ENCODE data around the gene UBTD1. TPM values are rescaled to one million over a fixed set of nuclear protein-coding genes. Genes with fewer than 3 reads are reported as not detected.

The UBTD1 gene
- total and polyA plus RNA-seq, 4 donors: 26.3 to 70.4 (median 42.9) TPM

DNA sequence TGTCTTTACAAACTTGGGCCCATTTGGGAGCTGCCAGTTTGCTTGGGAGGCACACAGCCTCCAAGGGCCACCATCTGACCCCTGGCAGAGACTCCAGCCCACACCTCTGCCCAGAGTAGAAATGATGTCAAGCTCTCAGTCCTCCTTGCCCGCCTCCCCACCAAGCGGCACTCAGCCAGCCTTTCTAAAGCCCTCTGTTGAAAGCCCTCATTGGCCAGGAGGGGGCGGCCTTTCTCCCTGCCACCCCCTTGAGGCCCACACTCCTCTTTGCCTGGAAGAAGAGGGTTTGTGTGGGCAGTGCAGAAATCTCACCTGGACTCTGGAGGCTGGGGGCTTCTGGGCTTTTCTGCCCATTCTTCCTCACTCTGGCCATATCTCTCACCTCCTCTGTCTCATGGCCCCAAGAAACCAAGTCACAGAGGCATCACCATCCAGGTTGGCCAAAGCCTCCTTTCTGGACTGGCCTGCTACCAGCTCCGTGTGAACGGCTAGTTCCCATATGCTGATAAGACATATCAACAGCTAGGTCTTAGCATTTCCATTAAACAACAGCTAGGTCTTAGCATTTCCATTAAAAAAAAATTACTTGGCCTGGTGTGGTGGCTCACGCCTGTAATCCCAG lies 36.1 kb downstream of the UBTD1 start:
- Histone ChIP-seq H3K9ac (ENCODE audit: insufficient read depth in 1 of 2, low read length in 2 of 2) (no peak overlapping the region), H3K36me3 (ENCODE audit: control insufficient read depth in 4 of 4, insufficient read depth in 4 of 4, low read length in 4 of 4) (no peaks in the 10 kb centered on the region), H3K27ac (ENCODE audit: low read depth in 1 of 2, low read length in 1 of 2) (no peak overlapping the region), H3K4me1 (ENCODE audit: control insufficient read depth in 5 of 5, insufficient read depth in 5 of 5, low read length in 5 of 5) (peaks cover 0 to 11% (median 4%) of the 10 kb centered on the region in 5 donors), H3K4me3 (no peak overlapping the region), H3K27me3 (ENCODE audit: control insufficient read depth in 3 of 3, insufficient read depth in 3 of 3, low read length in 2 of 3) (no peaks in the 10 kb centered on the region), H3K9me3 (ENCODE audit: control insufficient read depth in 4 of 4, insufficient read depth in 3 of 4, low read length in 3 of 4) (no peaks in the 10 kb centered on the region)
- TF ChIP-seq, protein P1, sequence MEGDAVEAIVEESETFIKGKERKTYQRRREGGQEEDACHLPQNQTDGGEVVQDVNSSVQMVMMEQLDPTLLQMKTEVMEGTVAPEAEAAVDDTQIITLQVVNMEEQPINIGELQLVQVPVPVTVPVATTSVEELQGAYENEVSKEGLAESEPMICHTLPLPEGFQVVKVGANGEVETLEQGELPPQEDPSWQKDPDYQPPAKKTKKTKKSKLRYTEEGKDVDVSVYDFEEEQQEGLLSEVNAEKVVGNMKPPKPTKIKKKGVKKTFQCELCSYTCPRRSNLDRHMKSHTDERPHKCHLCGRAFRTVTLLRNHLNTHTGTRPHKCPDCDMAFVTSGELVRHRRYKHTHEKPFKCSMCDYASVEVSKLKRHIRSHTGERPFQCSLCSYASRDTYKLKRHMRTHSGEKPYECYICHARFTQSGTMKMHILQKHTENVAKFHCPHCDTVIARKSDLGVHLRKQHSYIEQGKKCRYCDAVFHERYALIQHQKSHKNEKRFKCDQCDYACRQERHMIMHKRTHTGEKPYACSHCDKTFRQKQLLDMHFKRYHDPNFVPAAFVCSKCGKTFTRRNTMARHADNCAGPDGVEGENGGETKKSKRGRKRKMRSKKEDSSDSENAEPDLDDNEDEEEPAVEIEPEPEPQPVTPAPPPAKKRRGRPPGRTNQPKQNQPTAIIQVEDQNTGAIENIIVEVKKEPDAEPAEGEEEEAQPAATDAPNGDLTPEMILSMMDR (IDR thresholded peaks at IDR 0.05; ENCODE audit: control extremely low read depth, extremely low read depth): no peak
- ATAC-seq (ENCODE audit: insufficient read depth, low FRiP score) (no peak), DNase-seq (no peak)
- WGBS, 2 donors: 82% methylated on average over 6 of the region's 6 CpGs

DNA sequence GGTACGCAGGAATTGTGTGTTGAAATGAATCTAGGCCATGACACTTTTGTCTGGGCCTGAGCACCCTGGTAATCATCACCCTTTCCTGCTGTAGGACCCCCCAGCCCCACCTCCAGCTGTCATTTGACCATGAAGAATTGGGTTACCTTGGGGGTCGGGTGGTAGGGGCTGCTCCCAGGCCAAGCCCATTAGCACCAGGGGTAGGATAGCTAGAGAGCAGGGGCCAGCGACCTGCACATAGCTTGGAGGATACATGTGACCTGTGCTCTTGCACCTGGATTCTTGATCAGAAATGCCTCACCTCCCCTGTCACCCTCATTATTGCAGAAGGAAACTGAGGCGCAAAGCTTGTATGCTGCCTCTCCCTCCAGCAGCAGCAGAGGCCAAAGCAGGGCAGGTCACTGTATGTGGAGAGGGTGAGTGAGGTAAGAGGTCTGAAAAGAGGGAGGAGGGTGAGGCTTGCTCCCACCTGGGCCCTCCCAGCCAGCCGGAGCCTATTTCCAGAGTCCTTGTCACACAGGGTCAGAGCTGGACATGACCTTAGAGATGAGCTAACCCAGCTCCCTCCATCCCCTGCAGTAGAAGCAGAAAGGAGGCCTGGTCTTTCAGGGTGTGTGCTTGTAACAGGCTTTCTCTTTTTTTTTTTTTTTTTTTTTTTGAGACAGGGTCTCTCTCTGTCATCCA lies 38.6 kb downstream of the UBTD1 start:
- H3K4me1 ChIP-seq (ENCODE audit: control insufficient read depth in 5 of 5, insufficient read depth in 5 of 5, low read length in 5 of 5): peaks cover 2 to 20% (median 12%) of the 10 kb centered on the region in 5 donors
- DNase-seq (no peak), ATAC-seq (ENCODE audit: insufficient read depth, low FRiP score) (no peak)
- H3K4me3 ChIP-seq: no peak overlapping the region
- H3K27me3 ChIP-seq (ENCODE audit: control insufficient read depth in 3 of 3, insufficient read depth in 3 of 3, low read length in 2 of 3): no peaks in the 10 kb centered on the region
- WGBS, 2 donors: 89 to 90% methylated on average over 5 of the region's 5 CpGs
- H3K9ac ChIP-seq (ENCODE audit: insufficient read depth in 1 of 2, low read length in 2 of 2): no peak overlapping the region
- H3K27ac ChIP-seq (ENCODE audit: low read depth in 1 of 2, low read length in 1 of 2): no peak overlapping the region
- TF ChIP-seq, protein P1 (IDR thresholded peaks at IDR 0.05; ENCODE audit: control extremely low read depth, extremely low read depth): no peak
- H3K36me3 ChIP-seq (ENCODE audit: control insufficient read depth in 4 of 4, insufficient read depth in 4 of 4, low read length in 4 of 4): no peaks in the 10 kb centered on the region
- no peaks in the 10 kb centered on the region for H3K9me3 ChIP-seq (ENCODE audit: control insufficient read depth in 4 of 4, insufficient read depth in 3 of 4, low read length in 3 of 4)

DNA sequence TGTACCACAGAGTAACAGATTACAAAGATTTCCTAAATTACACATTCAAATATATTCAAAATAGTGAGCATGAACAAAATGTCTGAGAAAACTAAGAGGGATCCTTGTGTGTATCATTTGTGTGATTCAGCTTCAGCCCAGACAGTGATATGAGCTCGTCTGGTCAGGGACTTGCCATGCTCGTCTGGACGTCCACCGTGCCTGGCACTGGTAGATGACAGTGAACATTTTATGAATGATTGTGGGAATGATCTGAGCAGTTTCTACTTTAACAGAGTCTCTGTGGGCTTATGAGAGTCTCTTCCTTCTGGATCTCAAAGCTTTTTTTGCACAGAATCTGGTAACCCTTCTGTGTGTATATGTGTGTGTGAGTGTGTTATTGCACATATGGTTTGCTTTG lies 39.7 kb downstream of the UBTD1 start:
- H3K4me1 ChIP-seq (ENCODE audit: control insufficient read depth in 5 of 5, insufficient read depth in 5 of 5, low read length in 5 of 5): peaks cover 2 to 24% (median 20%) of the 10 kb centered on the region in 5 donors
- H3K9ac ChIP-seq (ENCODE audit: insufficient read depth in 1 of 2, low read length in 2 of 2): no peak overlapping the region
- no peak overlapping the region for H3K4me3 ChIP-seq
- no peaks in the 10 kb centered on the region for H3K9me3 ChIP-seq (ENCODE audit: control insufficient read depth in 4 of 4, insufficient read depth in 3 of 4, low read length in 3 of 4)
- peak overlapping the region in 1 of 2 donors; percentile 21 for H3K27ac ChIP-seq (ENCODE audit: low read depth in 1 of 2, low read length in 1 of 2)
- H3K27me3 ChIP-seq (ENCODE audit: control insufficient read depth in 3 of 3, insufficient read depth in 3 of 3, low read length in 2 of 3): no peaks in the 10 kb centered on the region
- DNase-seq: no peak
- ATAC-seq (ENCODE audit: insufficient read depth, low FRiP score): no peak
- TF ChIP-seq, protein P1 (IDR thresholded peaks at IDR 0.05; ENCODE audit: control extremely low read depth, extremely low read depth): no peak
- WGBS, 2 donors: 79 to 82% methylated on average over 4 of the region's 4 CpGs
- H3K36me3 ChIP-seq (ENCODE audit: control insufficient read depth in 4 of 4, insufficient read depth in 4 of 4, low read length in 4 of 4): no peaks in the 10 kb centered on the region

Measured in lung (tissue), 12 donors.